GM12874 (cell line): ENCODE measurements around the gene CNPY4.
A peak's percentile ranks its signal among the peaks of the same experiment; 100 is the strongest.

Experiments
- TF ChIP-seq, protein P1 (sequence below): IDR thresholded peaks from 2 replicates; pipeline ENCODE4 v1.5.1; 2011; ENCODE audit warnings: low read depth, mild to moderate bottlenecking, control low read depth, low read length, moderate library complexity; ENCODE audit not compliant: insufficient read depth

CNPY4 gene

DNA sequence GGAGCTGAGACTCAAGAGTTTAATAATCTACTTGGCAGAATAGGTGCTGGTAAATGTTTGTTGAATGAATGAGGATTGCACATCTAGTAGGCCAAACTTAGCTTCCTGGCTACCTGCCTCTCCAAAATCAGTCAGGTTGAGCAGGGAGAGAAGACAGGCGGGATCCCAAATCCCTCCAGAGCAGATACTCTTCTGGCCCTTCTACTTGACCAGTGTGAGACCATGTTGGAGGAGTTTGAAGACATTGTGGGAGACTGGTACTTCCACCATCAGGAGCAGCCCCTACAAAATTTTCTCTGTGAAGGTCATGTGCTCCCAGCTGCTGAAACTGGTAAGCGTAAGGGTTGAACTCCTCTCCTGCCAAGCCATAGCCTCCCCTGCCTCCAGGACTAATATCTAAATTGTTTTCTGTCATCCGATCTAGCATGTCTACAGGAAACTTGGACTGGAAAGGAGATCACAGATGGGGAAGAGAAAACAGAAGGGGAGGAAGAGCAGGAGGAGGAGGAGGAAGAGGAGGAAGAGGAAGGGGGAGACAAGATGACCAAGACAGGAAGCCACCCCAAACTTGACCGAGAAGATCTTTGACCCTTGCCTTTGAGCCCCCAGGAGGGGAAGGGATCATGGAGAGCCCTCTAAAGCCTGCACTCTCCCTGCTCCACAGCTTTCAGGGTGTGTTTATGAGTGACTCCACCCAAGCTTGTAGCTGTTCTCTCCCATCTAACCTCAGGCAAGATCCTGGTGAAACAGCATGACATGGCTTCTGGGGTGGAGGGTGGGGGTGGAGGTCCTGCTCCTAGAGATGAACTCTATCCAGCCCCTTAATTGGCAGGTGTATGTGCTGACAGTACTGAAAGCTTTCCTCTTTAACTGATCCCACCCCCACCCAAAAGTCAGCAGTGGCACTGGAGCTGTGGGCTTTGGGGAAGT, 5.1 kb downstream of the CNPY4 start:
- TF ChIP-seq, protein P1, sequence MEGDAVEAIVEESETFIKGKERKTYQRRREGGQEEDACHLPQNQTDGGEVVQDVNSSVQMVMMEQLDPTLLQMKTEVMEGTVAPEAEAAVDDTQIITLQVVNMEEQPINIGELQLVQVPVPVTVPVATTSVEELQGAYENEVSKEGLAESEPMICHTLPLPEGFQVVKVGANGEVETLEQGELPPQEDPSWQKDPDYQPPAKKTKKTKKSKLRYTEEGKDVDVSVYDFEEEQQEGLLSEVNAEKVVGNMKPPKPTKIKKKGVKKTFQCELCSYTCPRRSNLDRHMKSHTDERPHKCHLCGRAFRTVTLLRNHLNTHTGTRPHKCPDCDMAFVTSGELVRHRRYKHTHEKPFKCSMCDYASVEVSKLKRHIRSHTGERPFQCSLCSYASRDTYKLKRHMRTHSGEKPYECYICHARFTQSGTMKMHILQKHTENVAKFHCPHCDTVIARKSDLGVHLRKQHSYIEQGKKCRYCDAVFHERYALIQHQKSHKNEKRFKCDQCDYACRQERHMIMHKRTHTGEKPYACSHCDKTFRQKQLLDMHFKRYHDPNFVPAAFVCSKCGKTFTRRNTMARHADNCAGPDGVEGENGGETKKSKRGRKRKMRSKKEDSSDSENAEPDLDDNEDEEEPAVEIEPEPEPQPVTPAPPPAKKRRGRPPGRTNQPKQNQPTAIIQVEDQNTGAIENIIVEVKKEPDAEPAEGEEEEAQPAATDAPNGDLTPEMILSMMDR, result no peak

DNA sequence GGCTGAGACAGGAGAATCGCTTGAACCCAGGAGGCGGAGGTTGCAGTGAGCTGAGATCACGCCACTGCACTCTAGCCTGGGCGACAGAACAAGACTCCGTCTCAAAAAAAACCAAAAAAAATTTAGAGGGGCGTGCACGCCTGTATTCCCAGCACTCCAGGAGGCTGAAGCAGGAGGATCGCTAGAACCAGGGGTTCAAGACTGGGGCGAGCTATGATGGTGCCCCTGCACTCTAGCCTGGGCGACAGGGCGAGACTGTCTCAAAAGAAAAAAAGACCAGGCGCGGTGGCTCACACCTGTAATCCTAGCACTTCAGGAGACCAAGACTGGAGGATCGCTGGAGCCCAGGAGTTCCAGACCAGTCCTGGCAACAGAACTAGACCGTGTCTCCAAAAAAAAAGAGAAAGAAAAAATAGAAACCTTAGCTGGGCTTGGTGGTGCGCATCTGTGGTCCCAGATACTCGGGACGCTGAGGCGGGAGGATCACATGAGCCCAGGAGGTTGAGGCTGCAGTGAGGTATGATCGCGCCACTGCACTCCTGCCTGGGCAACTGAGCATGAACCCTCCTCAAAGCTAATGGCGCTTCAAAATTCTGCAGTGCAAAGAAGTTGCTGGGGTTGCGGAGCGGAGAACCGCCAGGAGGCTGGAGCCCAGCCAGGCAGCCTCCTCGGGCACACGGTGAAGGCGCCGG, 7.0 kb downstream of the CNPY4 start:
- TF ChIP-seq, protein P1, result no peak

DNA sequence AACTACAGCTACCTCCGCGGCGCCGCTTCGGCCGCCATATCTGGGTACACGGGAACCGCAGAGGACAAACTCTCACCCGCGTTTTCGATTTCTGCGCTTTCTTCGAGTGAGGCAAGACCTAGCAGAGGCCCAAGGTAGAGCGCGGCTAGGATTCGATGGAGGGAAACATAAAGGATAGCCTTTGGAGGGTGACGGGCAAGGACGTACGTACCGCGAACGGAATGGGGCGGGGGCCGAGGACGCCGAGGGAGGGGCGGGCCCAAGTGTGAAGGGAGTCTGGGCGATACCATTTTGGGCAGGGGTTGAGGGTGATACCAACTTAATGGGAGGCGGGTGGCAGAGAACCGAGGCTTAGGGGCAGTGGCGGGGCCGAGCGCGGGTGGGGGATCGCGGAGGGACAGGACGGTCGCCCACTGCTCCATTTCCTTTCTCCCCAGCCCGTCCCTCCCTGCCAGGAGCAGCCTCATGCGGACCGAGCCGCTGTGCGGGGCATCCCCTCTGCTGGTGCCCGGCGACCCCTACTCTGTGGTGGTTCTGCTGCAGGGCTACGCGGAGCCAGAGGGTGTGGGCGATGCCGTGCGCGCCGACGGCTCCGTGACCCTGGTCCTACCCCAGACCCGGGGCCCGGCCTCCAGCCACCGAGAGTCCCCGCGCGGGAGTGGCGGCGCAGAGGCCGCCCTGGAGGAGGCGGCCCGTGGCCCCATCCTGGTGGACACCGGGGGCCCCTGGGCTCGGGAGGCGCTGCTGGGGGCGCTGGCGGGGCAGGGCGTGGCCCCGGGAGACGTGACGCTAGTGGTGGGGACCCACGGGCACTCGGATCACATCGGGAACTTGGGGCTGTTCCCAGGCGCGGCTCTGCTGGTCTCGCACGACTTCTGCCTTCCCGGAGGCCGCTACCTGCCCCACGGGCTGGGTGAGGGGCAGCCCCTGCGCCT, 7.8 kb downstream of the CNPY4 start, which contains the start of gene MBLAC1:
Gene MBLAC1 (plus strand): TSS at position 37 of the 935 bp plus-strand sequence. CDS start 429 bp downstream, at position 466.
- TF ChIP-seq, protein P1, result no peak

DNA sequence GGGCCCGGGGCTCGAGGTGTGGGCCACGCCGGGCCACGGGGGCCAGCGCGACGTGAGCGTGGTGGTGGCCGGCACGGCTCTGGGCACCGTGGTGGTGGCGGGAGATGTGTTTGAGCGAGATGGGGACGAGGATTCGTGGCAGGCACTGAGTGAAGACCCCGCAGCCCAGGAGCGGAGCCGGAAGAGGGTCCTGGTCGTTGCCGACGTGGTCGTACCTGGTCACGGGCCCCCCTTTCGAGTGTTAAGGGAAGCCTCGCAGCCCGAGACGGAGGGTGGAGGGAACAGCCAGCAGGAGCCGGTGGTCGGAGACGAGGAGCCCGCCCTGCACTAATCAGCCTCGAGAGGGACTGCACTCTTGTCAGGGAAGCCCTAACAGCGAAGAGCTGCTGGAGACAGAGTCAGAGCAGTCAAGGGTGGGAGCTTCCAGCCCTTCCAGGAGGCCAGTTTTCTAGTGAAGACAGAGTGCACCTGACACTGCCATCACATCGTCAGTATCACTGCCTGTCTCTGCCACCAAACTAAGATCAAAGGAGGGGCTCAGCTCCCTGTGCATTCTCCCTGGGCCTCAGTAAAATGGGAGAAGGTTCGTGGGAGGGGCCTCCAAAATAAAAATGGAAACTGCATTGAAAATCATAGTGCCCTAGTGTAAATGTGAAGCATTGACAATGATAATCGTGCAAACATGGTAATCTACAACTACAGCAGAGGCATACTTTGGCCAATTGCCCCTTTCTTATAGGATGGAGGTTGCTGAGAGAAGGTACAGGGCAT, 8.6 kb downstream of the CNPY4 start:
- TF ChIP-seq, protein P1, result no peak

DNA sequence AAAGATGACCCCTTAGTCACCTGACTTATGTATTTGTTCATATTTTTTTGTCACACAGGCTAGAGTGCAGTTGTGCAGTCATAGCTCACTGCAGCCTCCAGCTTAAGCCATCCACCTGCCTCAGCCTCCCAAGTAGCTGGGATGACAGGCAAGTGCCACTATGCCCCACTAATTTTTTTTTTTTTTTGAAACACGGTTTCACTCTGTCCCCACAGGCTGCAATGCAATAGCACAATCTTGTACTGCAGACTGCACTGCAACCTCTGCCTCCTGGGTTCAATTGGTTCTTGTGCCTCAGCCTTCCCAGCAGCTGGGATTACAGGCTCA, 9.2 kb downstream of the CNPY4 start:
- TF ChIP-seq, protein P1, result no peak

- TF ChIP-seq, protein P1, result peak; percentile 84
Observed at GRCh38 chr7:100130608-100131453, 11.4 kb downstream of the CNPY4 start.
